ENCODE results near the gene NOS1AP.
"Not testable (repeated sequence)": the region's sequence is repeated elsewhere in the genome, so short reads cannot be mapped to it uniquely, and the experiment has no call there.

Gene NOS1AP

DNA sequence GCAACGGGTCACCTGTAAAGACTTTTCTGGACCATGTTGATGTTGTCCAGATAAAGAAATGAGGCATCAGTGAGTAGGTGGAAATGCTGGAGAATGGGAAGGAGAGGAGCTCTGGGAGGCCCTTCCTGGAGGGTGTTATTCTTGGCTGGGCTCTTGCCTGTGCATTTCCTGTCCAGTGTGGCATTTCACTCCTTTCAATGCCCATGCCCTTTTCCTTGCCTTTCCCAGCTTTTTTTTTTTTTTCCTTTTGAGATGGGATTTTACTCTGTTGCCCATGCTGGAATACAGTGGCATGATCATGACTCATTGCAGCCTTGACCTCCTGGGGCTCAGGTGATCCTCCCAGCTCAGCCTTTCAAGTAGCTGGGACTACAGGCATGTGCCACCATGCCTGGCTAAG, 11.8 kb downstream of the NOS1AP start:
- Histone ChIP-seq H3K36me3 (no peaks in the 10 kb centered on the region), H3K4me1 (ENCODE audit: control insufficient read depth in 1 of 2, insufficient read depth in 1 of 2, low read depth in 1 of 2, low read length in 1 of 2) (no peaks in the 10 kb centered on the region), H3K9me3 (no peaks in the 10 kb centered on the region), H3K27me3 (no peaks in the 10 kb centered on the region), H3K27ac (no peak overlapping the region), H3K4me3 (ENCODE audit: low read depth in 1 of 2, low read length in 1 of 2) (no peak overlapping the region)
- TF ChIP-seq, protein P1, sequence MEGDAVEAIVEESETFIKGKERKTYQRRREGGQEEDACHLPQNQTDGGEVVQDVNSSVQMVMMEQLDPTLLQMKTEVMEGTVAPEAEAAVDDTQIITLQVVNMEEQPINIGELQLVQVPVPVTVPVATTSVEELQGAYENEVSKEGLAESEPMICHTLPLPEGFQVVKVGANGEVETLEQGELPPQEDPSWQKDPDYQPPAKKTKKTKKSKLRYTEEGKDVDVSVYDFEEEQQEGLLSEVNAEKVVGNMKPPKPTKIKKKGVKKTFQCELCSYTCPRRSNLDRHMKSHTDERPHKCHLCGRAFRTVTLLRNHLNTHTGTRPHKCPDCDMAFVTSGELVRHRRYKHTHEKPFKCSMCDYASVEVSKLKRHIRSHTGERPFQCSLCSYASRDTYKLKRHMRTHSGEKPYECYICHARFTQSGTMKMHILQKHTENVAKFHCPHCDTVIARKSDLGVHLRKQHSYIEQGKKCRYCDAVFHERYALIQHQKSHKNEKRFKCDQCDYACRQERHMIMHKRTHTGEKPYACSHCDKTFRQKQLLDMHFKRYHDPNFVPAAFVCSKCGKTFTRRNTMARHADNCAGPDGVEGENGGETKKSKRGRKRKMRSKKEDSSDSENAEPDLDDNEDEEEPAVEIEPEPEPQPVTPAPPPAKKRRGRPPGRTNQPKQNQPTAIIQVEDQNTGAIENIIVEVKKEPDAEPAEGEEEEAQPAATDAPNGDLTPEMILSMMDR (IDR thresholded peaks at IDR 0.05), result no peak

DNA sequence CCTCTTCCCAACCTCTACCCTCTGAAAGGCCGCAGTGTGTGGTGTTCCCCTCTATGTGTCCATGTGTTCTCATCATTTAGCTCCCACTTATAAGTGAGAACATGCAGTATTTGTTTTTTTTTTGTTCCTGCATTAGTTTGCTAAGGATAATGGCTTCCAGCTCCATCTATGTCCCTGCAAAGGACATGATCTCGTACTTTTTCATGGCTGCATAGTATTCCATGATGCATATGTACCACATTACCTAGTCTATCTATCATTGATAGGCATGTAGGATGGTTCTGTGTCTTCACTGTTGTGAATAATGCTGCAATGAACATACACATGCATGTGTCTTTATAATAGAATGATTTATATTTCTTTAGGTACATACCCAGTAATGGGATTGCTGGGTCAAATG, 12.6 kb downstream of the NOS1AP start:
- H3K4me1 ChIP-seq (ENCODE audit: control insufficient read depth in 1 of 2, insufficient read depth in 1 of 2, low read depth in 1 of 2, low read length in 1 of 2); H3K9me3 ChIP-seq; H3K36me3 ChIP-seq; H3K4me3 ChIP-seq (ENCODE audit: low read depth in 1 of 2, low read length in 1 of 2); H3K27ac ChIP-seq; H3K27me3 ChIP-seq: not testable (repeated sequence)

DNA sequence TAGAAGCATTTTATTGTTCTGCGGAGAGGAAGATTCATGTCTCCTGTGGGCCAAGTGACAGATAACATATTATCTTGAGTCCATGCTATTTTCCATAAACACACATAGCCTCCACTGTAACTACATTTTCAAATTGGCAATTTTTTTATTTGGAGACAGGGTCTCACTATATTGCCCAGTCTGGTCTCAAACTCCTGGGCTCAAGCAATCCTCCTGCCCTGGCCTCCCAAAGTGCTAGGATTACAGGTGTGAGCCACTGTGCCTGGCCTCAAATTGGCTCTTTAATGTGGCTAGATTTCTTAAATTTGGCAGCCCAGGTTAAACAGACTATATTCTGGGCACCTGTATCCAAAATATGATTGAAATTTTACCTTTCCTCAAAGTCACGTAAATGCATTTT, 13.8 kb downstream of the NOS1AP start:
- Histone ChIP-seq H3K9me3 (no peaks in the 10 kb centered on the region), H3K4me1 (ENCODE audit: control insufficient read depth in 1 of 2, insufficient read depth in 1 of 2, low read depth in 1 of 2, low read length in 1 of 2) (no peaks in the 10 kb centered on the region)
- TF ChIP-seq, protein P1 (IDR thresholded peaks at IDR 0.05), result no peak

DNA sequence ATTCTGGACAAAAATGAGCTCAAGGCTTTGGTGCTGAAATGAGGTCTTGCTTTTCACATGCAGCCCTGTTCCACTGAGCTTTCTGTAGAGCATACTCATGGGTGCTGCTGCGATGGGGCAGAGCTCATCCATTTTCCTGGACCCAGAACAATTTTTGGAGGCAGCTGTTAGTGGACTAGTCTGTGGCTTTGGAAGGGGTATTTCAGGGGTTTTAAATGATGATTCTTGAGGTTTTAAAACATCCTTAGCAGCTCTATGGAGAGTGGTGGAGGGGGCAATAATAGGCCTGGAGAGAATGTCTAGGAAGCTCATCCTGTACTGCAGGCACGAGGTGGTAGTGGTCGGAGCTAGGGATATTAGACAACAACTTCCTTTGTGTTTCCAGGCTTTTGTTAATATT, 16.5 kb downstream of the NOS1AP start:
- no peak overlapping the region for H3K27ac ChIP-seq
- no peaks in the 10 kb centered on the region for H3K9me3 ChIP-seq
- H3K27me3 ChIP-seq, result no peaks in the 10 kb centered on the region
- TF ChIP-seq, protein P1 (IDR thresholded peaks at IDR 0.05), result no peak
- H3K36me3 ChIP-seq, result no peaks in the 10 kb centered on the region
- H3K4me3 ChIP-seq (ENCODE audit: low read depth in 1 of 2, low read length in 1 of 2), result no peak overlapping the region
- no peaks in the 10 kb centered on the region for H3K4me1 ChIP-seq (ENCODE audit: control insufficient read depth in 1 of 2, insufficient read depth in 1 of 2, low read depth in 1 of 2, low read length in 1 of 2)

More for the DNA sequence above, 13.8 kb downstream of the NOS1AP start:
- H3K36me3 ChIP-seq, result no peaks in the 10 kb centered on the region
- H3K27ac ChIP-seq, result no peak overlapping the region
- H3K27me3 ChIP-seq, result no peaks in the 10 kb centered on the region
- no peak overlapping the region for H3K4me3 ChIP-seq (ENCODE audit: low read depth in 1 of 2, low read length in 1 of 2)

DNA sequence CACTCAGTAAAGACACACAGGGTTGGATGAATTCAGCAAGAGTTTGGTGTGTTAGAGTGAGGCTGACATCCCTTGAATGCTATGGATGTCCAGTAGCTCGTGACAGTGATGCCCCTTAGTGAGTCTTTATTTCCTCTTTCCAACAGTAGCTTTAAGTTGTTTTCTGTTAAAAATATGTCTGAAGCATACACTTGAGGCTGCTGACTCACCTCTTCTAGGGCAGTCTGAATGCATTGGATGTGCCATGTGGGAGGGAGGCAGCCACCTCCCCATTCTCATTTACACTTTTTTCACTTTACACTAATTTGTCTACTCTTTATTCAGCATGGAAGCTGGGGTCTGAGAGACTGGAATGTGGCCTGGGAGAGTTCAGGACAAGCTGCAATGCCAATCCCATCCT, 17.6 kb downstream of the NOS1AP start:
- H3K27me3 ChIP-seq, result no peaks in the 10 kb centered on the region
- H3K4me1 ChIP-seq (ENCODE audit: control insufficient read depth in 1 of 2, insufficient read depth in 1 of 2, low read depth in 1 of 2, low read length in 1 of 2), result no peaks in the 10 kb centered on the region
- H3K4me3 ChIP-seq (ENCODE audit: low read depth in 1 of 2, low read length in 1 of 2), result no peak overlapping the region
- TF ChIP-seq, protein P1 (IDR thresholded peaks at IDR 0.05), result no peak
- H3K9me3 ChIP-seq, result no peaks in the 10 kb centered on the region
- no peaks in the 10 kb centered on the region for H3K36me3 ChIP-seq
- no peak overlapping the region for H3K27ac ChIP-seq

DNA sequence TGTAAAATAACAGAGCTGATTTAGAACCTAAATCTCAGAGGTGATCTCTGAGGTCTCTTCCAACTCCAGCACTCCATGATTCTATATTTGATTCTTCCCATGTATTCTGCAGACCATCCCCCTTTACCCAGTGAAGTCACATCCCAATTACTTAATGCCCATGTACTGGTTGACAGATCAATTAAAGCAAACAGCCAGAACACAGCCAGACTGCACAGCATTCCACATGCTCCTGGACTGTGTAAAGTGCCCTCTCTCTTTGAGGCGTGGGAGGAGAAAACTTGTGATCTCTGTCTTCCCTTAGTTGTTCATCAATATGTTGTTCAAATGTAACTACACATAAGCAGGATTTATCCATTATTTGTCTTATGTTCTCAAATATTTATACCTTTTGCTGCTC, 18.1 kb downstream of the NOS1AP start:
- Histone ChIP-seq H3K9me3 (no peaks in the 10 kb centered on the region), H3K4me1 (ENCODE audit: control insufficient read depth in 1 of 2, insufficient read depth in 1 of 2, low read depth in 1 of 2, low read length in 1 of 2) (peaks cover under 1 to 2% of the 10 kb centered on the region in 2 experiments), H3K36me3 (no peaks in the 10 kb centered on the region), H3K27ac (no peak overlapping the region), H3K27me3 (no peaks in the 10 kb centered on the region), H3K4me3 (ENCODE audit: low read depth in 1 of 2, low read length in 1 of 2) (no peak overlapping the region)
- TF ChIP-seq, protein P1 (IDR thresholded peaks at IDR 0.05), result no peak
